ENCODE results near the gene ZCCHC24.
"Not testable (repeated sequence)": the region's sequence is repeated elsewhere in the genome, so short reads cannot be mapped to it uniquely, and the experiment has no call there.

Gene ZCCHC24

GRCh38 chr10:79346388-79347225, 98.8 kb downstream of the ZCCHC24 start:
- DNase-seq (ENCODE audit: low read depth in 2 of 2) = no peak

- DNase-seq (ENCODE audit: low read depth in 2 of 2) = no peak
Measured at GRCh38 chr10:79346012-79346340, 99.4 kb downstream of the ZCCHC24 start.

- DNase-seq (ENCODE audit: low read depth in 2 of 2) = no peak
Measured at GRCh38 chr10:79345241-79346011, 100.0 kb downstream of the ZCCHC24 start.

- DNase-seq (ENCODE audit: low read depth in 2 of 2) = no peak
Measured at GRCh38 chr10:79344502-79345195, 100.8 kb downstream of the ZCCHC24 start.

GRCh38 chr10:79342811-79343561, 102.4 kb downstream of the ZCCHC24 start:
- no peak for DNase-seq (ENCODE audit: low read depth in 2 of 2)

GRCh38 chr10:79342295-79342761, 103.1 kb downstream of the ZCCHC24 start:
- no peak for DNase-seq (ENCODE audit: low read depth in 2 of 2)

GRCh38 chr10:79340646-79341244, 104.7 kb downstream of the ZCCHC24 start:
- no peak for DNase-seq (ENCODE audit: low read depth in 2 of 2)

- DNase-seq (ENCODE audit: low read depth in 2 of 2) = no peak
Measured at GRCh38 chr10:79339266-79339665, 106.2 kb downstream of the ZCCHC24 start.

- DNase-seq (ENCODE audit: low read depth in 2 of 2) = not testable (repeated sequence)
Measured at GRCh38 chr10:79337783-79338469, 107.5 kb downstream of the ZCCHC24 start.

GRCh38 chr10:79336739-79337138, 108.7 kb downstream of the ZCCHC24 start:
- no peak for DNase-seq (ENCODE audit: low read depth in 2 of 2)

- no peak for DNase-seq (ENCODE audit: low read depth in 2 of 2)
Measured at GRCh38 chr10:79336276-79336675, 109.1 kb downstream of the ZCCHC24 start.

GRCh38 chr10:79335470-79336235, 109.8 kb downstream of the ZCCHC24 start:
- DNase-seq (ENCODE audit: low read depth in 2 of 2) = no peak

GRCh38 chr10:79335094-79335469, 110.3 kb downstream of the ZCCHC24 start:
- DNase-seq (ENCODE audit: low read depth in 2 of 2) = no peak

GRCh38 chr10:79334573-79334972, 110.9 kb downstream of the ZCCHC24 start:
- DNase-seq (ENCODE audit: low read depth in 2 of 2) = no peak

- no peak for DNase-seq (ENCODE audit: low read depth in 2 of 2)
Measured at GRCh38 chr10:79333513-79333912, 111.9 kb downstream of the ZCCHC24 start.

GRCh38 chr10:79332610-79333315, 112.7 kb downstream of the ZCCHC24 start:
- not testable (repeated sequence) for DNase-seq (ENCODE audit: low read depth in 2 of 2)

All from stimulated activated CD4-positive, alpha-beta T cell treated with anti-CD3 and anti-CD28 coated beads, Interleukin-12 subunit alpha, Interleukin-12 subunit beta, amount 100 ng/mL, for 24 hours (primary cell).